ENCODE measurements around the gene SLC22A25. TPM values are rescaled to one million over a fixed set of nuclear protein-coding genes. Genes with fewer than 3 reads are reported as not detected.

Gene SLC22A25
- total RNA-seq, 1 donor from 2014 or later, result not detected

DNA sequence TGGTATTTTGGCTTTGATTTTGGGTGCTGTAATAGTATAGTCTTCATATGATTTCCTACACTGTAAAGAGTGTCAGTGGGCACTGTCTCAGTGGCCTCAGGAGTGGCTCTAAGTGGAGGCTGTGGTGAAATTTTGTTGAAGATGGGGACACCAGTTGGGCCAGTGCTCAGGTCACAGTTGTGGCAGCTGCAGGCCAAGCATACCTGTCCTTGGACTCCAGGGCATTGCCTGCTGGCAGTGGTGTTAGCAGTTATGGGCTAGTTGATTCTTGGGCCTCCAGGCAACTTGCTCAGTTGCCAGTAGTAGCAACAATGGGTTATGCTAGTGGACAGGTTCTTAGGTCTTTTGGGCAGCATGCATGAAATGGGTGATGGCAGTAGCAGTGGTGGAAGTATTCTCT lies 39.2 kb upstream of the SLC22A25 start:
- FAIRE-seq (no peak), DNase-seq (ENCODE audit: low read depth) (no peak)
- H4K20me1 ChIP-seq (ENCODE audit: insufficient read depth, low read length), result no peaks in the 10 kb centered on the region
- H3K79me2 ChIP-seq (ENCODE audit: insufficient read depth, low read length), result no peaks in the 10 kb centered on the region
- no peaks in the 10 kb centered on the region for H3K27me3 ChIP-seq (ENCODE audit: insufficient read depth, low read length)
- H3K4me3 ChIP-seq (ENCODE audit: insufficient read depth, low read depth, low read length), result no peak overlapping the region
- Mint-ChIP-seq H3K4me3 (ENCODE audit: unreplicated experiment) (no peak overlapping the region), H3K27ac (ENCODE audit: unreplicated experiment) (no peak overlapping the region), H3K9me3 (ENCODE audit: unreplicated experiment) (peaks cover 7% of the 10 kb centered on the region), H3K27me3 (ENCODE audit: low read depth, unreplicated experiment) (peaks cover 10% of the 10 kb centered on the region), H3K36me3 (ENCODE audit: low read depth, unreplicated experiment) (no peaks in the 10 kb centered on the region), H3K4me1 (ENCODE audit: low read depth, unreplicated experiment) (peaks cover 5% of the 10 kb centered on the region)
- H2AFZ ChIP-seq (ENCODE audit: low read depth, low read length), result no peak overlapping the region
- no peaks in the 10 kb centered on the region for H3K9me3 ChIP-seq (ENCODE audit: insufficient read depth, low read depth, low read length)
- H3K9ac ChIP-seq (ENCODE audit: low read length), result no peak overlapping the region
- H3K36me3 ChIP-seq (ENCODE audit: insufficient read depth, low read length), result no peaks in the 10 kb centered on the region
- no peak overlapping the region for H3K4me2 ChIP-seq (ENCODE audit: low read length)
- no peak overlapping the region for H3K27ac ChIP-seq (ENCODE audit: low read depth, low read length)
- TF ChIP-seq EZH2 (IDR thresholded peaks at IDR 0.05; ENCODE audit: insufficient read depth, low read length), result no peak
- TF ChIP-seq, protein P1, sequence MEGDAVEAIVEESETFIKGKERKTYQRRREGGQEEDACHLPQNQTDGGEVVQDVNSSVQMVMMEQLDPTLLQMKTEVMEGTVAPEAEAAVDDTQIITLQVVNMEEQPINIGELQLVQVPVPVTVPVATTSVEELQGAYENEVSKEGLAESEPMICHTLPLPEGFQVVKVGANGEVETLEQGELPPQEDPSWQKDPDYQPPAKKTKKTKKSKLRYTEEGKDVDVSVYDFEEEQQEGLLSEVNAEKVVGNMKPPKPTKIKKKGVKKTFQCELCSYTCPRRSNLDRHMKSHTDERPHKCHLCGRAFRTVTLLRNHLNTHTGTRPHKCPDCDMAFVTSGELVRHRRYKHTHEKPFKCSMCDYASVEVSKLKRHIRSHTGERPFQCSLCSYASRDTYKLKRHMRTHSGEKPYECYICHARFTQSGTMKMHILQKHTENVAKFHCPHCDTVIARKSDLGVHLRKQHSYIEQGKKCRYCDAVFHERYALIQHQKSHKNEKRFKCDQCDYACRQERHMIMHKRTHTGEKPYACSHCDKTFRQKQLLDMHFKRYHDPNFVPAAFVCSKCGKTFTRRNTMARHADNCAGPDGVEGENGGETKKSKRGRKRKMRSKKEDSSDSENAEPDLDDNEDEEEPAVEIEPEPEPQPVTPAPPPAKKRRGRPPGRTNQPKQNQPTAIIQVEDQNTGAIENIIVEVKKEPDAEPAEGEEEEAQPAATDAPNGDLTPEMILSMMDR (IDR thresholded peaks at IDR 0.05; ENCODE audit: insufficient read depth, low read depth, low read length), result no peak
- H3K4me1 ChIP-seq (ENCODE audit: insufficient read depth, low read length), result no peaks in the 10 kb centered on the region

- no peak overlapping the region for H3K27ac Mint-ChIP-seq (ENCODE audit: unreplicated experiment)
- Histone ChIP-seq H3K9ac (ENCODE audit: low read length) (no peak overlapping the region), H3K4me2 (ENCODE audit: low read length) (no peak overlapping the region), H3K27me3 (ENCODE audit: insufficient read depth, low read length) (no peaks in the 10 kb centered on the region), H3K4me1 (ENCODE audit: insufficient read depth, low read length) (no peaks in the 10 kb centered on the region), H3K36me3 (ENCODE audit: insufficient read depth, low read length) (no peaks in the 10 kb centered on the region), H3K79me2 (ENCODE audit: insufficient read depth, low read length) (no peaks in the 10 kb centered on the region), H3K9me3 (ENCODE audit: insufficient read depth, low read depth, low read length) (no peaks in the 10 kb centered on the region), H3K27ac (ENCODE audit: low read depth, low read length) (no peak overlapping the region), H2AFZ (ENCODE audit: low read depth, low read length) (no peak overlapping the region), H3K4me3 (ENCODE audit: insufficient read depth, low read depth, low read length) (no peak overlapping the region), H4K20me1 (ENCODE audit: insufficient read depth, low read length) (no peaks in the 10 kb centered on the region)
- no peak for DNase-seq (ENCODE audit: low read depth)
- no peak for FAIRE-seq
- no peak overlapping the region for H3K4me3 Mint-ChIP-seq (ENCODE audit: unreplicated experiment)
- no peaks in the 10 kb centered on the region for H3K36me3 Mint-ChIP-seq (ENCODE audit: low read depth, unreplicated experiment)
- no peak for TF ChIP-seq EZH2 (IDR thresholded peaks at IDR 0.05; ENCODE audit: insufficient read depth, low read length)
- TF ChIP-seq, protein P1 (IDR thresholded peaks at IDR 0.05; ENCODE audit: insufficient read depth, low read depth, low read length), result no peak
- H3K9me3 Mint-ChIP-seq (ENCODE audit: unreplicated experiment), result peaks cover 3% of the 10 kb centered on the region
- peaks cover 5% of the 10 kb centered on the region for H3K4me1 Mint-ChIP-seq (ENCODE audit: low read depth, unreplicated experiment)
- H3K27me3 Mint-ChIP-seq (ENCODE audit: low read depth, unreplicated experiment), result peaks cover 12% of the 10 kb centered on the region
These were observed 37.5 kb upstream of the SLC22A25 start for GRCh38 chr11:63280920-63281319.

DNA sequence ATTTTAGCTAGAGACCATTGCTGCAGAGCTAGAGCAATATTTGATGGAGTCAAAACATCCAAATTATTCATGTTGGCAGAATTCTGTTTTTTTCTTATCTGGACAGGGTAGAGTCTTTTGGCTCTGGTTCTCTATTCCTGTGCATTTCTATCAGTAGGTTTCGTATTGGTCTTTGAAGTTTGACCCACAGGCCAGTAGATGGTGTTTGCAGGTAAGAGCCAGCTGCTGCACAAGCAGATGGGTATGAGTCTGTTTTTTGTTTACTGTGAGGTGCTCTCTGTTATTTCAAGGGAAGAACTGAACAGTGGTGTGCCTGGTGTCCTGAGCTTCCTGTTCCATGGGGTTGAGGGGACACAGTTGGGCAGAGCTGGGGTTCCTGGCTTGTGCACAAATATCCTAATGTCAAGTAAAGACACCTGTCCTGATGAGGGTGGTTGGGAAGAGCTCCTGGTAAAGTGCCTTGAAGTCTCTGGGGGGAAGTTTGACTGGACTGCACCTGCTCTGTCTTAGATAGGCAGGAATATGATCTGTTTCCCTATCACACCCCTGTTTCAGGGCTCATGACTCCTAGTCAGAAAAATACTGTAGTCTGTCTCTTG lies 34.0 kb upstream of the SLC22A25 start:
- no peaks in the 10 kb centered on the region for H3K27me3 ChIP-seq (ENCODE audit: insufficient read depth, low read length)
- H3K4me1 Mint-ChIP-seq (ENCODE audit: low read depth, unreplicated experiment), result peaks cover 5% of the 10 kb centered on the region
- no peaks in the 10 kb centered on the region for H3K36me3 ChIP-seq (ENCODE audit: insufficient read depth, low read length)
- H3K4me1 ChIP-seq (ENCODE audit: insufficient read depth, low read length), result no peaks in the 10 kb centered on the region
- H3K4me3 ChIP-seq (ENCODE audit: insufficient read depth, low read depth, low read length), result no peak overlapping the region
- peaks cover 16% of the 10 kb centered on the region for H3K27me3 Mint-ChIP-seq (ENCODE audit: low read depth, unreplicated experiment)
- no peaks in the 10 kb centered on the region for H3K36me3 Mint-ChIP-seq (ENCODE audit: low read depth, unreplicated experiment)
- no peak overlapping the region for H3K27ac ChIP-seq (ENCODE audit: low read depth, low read length)
- H3K27ac Mint-ChIP-seq (ENCODE audit: unreplicated experiment), result no peak overlapping the region
- TF ChIP-seq, protein P1 (IDR thresholded peaks at IDR 0.05; ENCODE audit: insufficient read depth, low read depth, low read length), result no peak
- no peak for TF ChIP-seq EZH2 (IDR thresholded peaks at IDR 0.05; ENCODE audit: insufficient read depth, low read length)
- no peaks in the 10 kb centered on the region for H3K9me3 ChIP-seq (ENCODE audit: insufficient read depth, low read depth, low read length)
- no peaks in the 10 kb centered on the region for H3K79me2 ChIP-seq (ENCODE audit: insufficient read depth, low read length)
- H4K20me1 ChIP-seq (ENCODE audit: insufficient read depth, low read length), result no peaks in the 10 kb centered on the region
- no peaks in the 10 kb centered on the region for H3K9me3 Mint-ChIP-seq (ENCODE audit: unreplicated experiment)
- H3K4me3 Mint-ChIP-seq (ENCODE audit: unreplicated experiment), result no peak overlapping the region
- no peak overlapping the region for H2AFZ ChIP-seq (ENCODE audit: low read depth, low read length)
- FAIRE-seq, result no peak
- DNase-seq (ENCODE audit: low read depth), result no peak
- no peak overlapping the region for H3K9ac ChIP-seq (ENCODE audit: low read length)
- no peak overlapping the region for H3K4me2 ChIP-seq (ENCODE audit: low read length)

Data from astrocyte (in vitro differentiated cells and primary cell).